GM23338 (cell line): ENCODE results near the gene ZNF532. TPM values are rescaled to one million over a fixed set of nuclear protein-coding genes. Genes with fewer than 3 reads are reported as not detected.
A peak's percentile ranks its signal among the peaks of the same experiment; 100 is the strongest.

Source experiments
- ATAC-seq: fragments of 200-7000 bp; cut with Tn5 transposase; 3 replicates; pipeline ENCODE4 v1.9.1; 2020
- DNase-seq: peaks from one replicate; pipeline ENCODE4 v3.0.0-alpha.2; 2015; ENCODE audit warnings: low spot score
- H2AFZ ChIP-seq: fragments of 200-600 bp; sonication (generic); 2 replicates; pipeline ENCODE4 v1.8.0; 2016; ENCODE audit warnings: antibody characterized with exemption, mild to moderate bottlenecking, moderate library complexity
- H3F3A ChIP-seq: fragments of 200-600 bp; sonication (generic); replicated peaks from 2 replicates; pipeline ENCODE4 v1.8.0; 2017; ENCODE audit warnings: antibody characterized with exemption, mixed run types, low read depth
- H3K27ac ChIP-seq: fragments of 200-600 bp; sonication (generic); 2 replicates; pipeline ENCODE4 v1.6.1; 2016; ENCODE audit warnings: low read depth
- H3K27me3 ChIP-seq: fragments of 200-600 bp; sonication (generic); 2 replicates; pipeline ENCODE4 v1.8.0; 2016; ENCODE audit warnings: mild to moderate bottlenecking, mixed run types, moderate library complexity; ENCODE audit not compliant: insufficient read depth
- H3K36me3 ChIP-seq: fragments of 200-600 bp; sonication (generic); 2 replicates; pipeline ENCODE4 v1.8.0; 2016; ENCODE audit warnings: mild to moderate bottlenecking; ENCODE audit not compliant: insufficient read depth
- H3K4me1 ChIP-seq: fragments of 200-600 bp; sonication (generic); 2 replicates; pipeline ENCODE4 v1.8.0; 2016; ENCODE audit warnings: mild to moderate bottlenecking, moderate library complexity; ENCODE audit not compliant: insufficient read depth
- H3K4me2 ChIP-seq: fragments of 200-600 bp; sonication (generic); 2 replicates; pipeline ENCODE4 v1.7.1; 2017; ENCODE audit warnings: mixed run types
- H3K4me3 ChIP-seq: fragments of 200-600 bp; sonication (generic); 2 replicates; pipeline ENCODE4 v1.6.1; 2016; ENCODE audit warnings: mixed run types
- H3K79me2 ChIP-seq: fragments of 200-600 bp; sonication (generic); replicated peaks from 2 replicates; pipeline ENCODE4 v1.8.0; 2017; ENCODE audit warnings: mild to moderate bottlenecking; ENCODE audit not compliant: insufficient read depth
- H3K9me2 ChIP-seq: fragments of 200-600 bp; sonication (generic); 2 replicates; pipeline ENCODE4 v1.8.0; 2017; ENCODE audit not compliant: insufficient read depth
- H4K20me1 ChIP-seq: fragments of 200-600 bp; sonication (generic); replicated peaks from 2 replicates; pipeline ENCODE4 v1.8.0; 2017; ENCODE audit warnings: mild to moderate bottlenecking; ENCODE audit not compliant: insufficient read depth
- H3K27ac Mint-ChIP-seq: 2 replicates; pipeline ENCODE4 v1.8.0; 2020; ENCODE audit warnings: inconsistent platforms, mild to moderate bottlenecking, moderate library complexity, mixed read lengths
- H3K27me3 Mint-ChIP-seq: 3 replicates; pipeline ENCODE4 v1.8.0; 2022; ENCODE audit warnings: low read depth, mild to moderate bottlenecking, moderate library complexity, mixed read lengths, inconsistent platforms; ENCODE audit not compliant: insufficient read depth, poor library complexity
- H3K36me3 Mint-ChIP-seq: 3 replicates; pipeline ENCODE4 v1.8.0; 2021; ENCODE audit warnings: low read depth, mild to moderate bottlenecking, inconsistent platforms, moderate library complexity, mixed read lengths
- H3K4me1 Mint-ChIP-seq: 3 replicates; pipeline ENCODE4 v1.8.0; 2020; ENCODE audit warnings: mild to moderate bottlenecking, inconsistent platforms, mixed read lengths
- H3K4me3 Mint-ChIP-seq: 3 replicates; pipeline ENCODE4 v1.8.0; 2021; ENCODE audit warnings: moderate library complexity, mild to moderate bottlenecking, inconsistent platforms, mixed read lengths
- H3K9me3 Mint-ChIP-seq: 3 replicates; pipeline ENCODE4 v1.8.0; 2020; ENCODE audit warnings: moderate library complexity, mild to moderate bottlenecking, inconsistent platforms, mixed read lengths
- CREB1 ChIP-seq: fragments of 250-450 bp; sonication (Bioruptor Pico); IDR thresholded peaks from 2 replicates; pipeline ENCODE4 v1.5.0; 2020; ENCODE audit warnings: low read depth, mild to moderate bottlenecking, moderate library complexity
- ETS1 ChIP-seq: IDR thresholded peaks from 2 replicates; pipeline ENCODE4 v1.6.1; 2016; ENCODE audit warnings: antibody characterized with exemption
- EZH2 ChIP-seq: fragments of 200-600 bp; sonication (generic); IDR thresholded peaks from one replicate; pipeline ENCODE4 v1.8.0; 2017; ENCODE audit warnings: antibody characterized with exemption, mild to moderate bottlenecking, low read depth; ENCODE audit not compliant: unreplicated experiment
- EZH2phosphoT487 ChIP-seq: fragments of 200-600 bp; sonication (generic); IDR thresholded peaks from one replicate; pipeline ENCODE4 v1.8.1; 2018; ENCODE audit warnings: antibody characterized with exemption; ENCODE audit not compliant: unreplicated experiment
- JUNB ChIP-seq: IDR thresholded peaks from one replicate; pipeline ENCODE4 v1.6.1; 2016; ENCODE audit warnings: antibody characterized with exemption; ENCODE audit not compliant: unreplicated experiment
- NANOG ChIP-seq: IDR thresholded peaks from 2 replicates; pipeline ENCODE4 v1.6.1; 2016; ENCODE audit warnings: antibody characterized with exemption, borderline replicate concordance
- POLR2AphosphoS5 ChIP-seq: IDR thresholded peaks from 2 replicates; pipeline ENCODE4 v1.6.1; 2016; ENCODE audit warnings: antibody characterized with exemption, low read depth
- REST ChIP-seq: IDR thresholded peaks from one replicate; pipeline ENCODE4 v1.6.1; 2018; ENCODE audit warnings: antibody characterized with exemption; ENCODE audit not compliant: unreplicated experiment
- STAT1 ChIP-seq: IDR thresholded peaks from one replicate; pipeline ENCODE4 v1.6.1; 2016; ENCODE audit warnings: antibody characterized with exemption; ENCODE audit not compliant: unreplicated experiment
- ZNF114 ChIP-seq: fragments of 250-450 bp; sonication (Bioruptor Pico); IDR thresholded peaks from 2 replicates; pipeline ENCODE4 v1.5.0; 2020; ENCODE audit warnings: mild to moderate bottlenecking, moderate library complexity
- ZNF331 ChIP-seq: fragments of 250-450 bp; sonication (Bioruptor Pico); IDR thresholded peaks from 2 replicates; pipeline ENCODE4 v1.5.0; 2020; ENCODE audit warnings: low read depth, mild to moderate bottlenecking, moderate library complexity
- ZNF462 ChIP-seq: fragments of 250-450 bp; sonication (Bioruptor Pico); IDR thresholded peaks from 2 replicates; pipeline ENCODE4 v1.5.0; 2020; ENCODE audit warnings: mild to moderate bottlenecking, moderate library complexity
- polyA plus RNA-seq: library from polyadenylated mRNA; unstranded; fragments of >200 nt; fragmentation: Nextera tagmentation; extraction: Ambion mirVana; gene quantifications from 2 replicates; pipeline ENCODE4 v1.2.1, GENCODE V29; 2016
- total RNA-seq: library from RNA; depleted of rRNA; stranded (reverse); fragments of >200 nt; shearing (Covaris generic); gene quantifications from 2 replicates; pipeline ENCODE4 v1.2.3, GENCODE V29; 2014
- TF ChIP-seq, protein P1 (sequence below), 2 experiments: fragments of 200-600 bp in 1 of 2; sonication (generic) in 1 of 2; conservative IDR thresholded peaks; 2 replicates each; pipeline versions ENCODE4 v1.5.1 to v1.6.1; 2016 to 2017; ENCODE audit warnings: antibody characterized with exemption in 2 of 2, low read depth in 2 of 2, mild to moderate bottlenecking in 2 of 2, moderate library complexity in 1 of 2

The ZNF532 gene
- total and polyA plus RNA-seq, 2 experiments from 2014 or later, result 51.5 to 225 TPM

- peaks cover 99% of the 10 kb centered on the region for H3K36me3 Mint-ChIP-seq
- ATAC-seq (no peak), DNase-seq (no peak)
- Histone ChIP-seq H4K20me1 (peaks cover 80% of the 10 kb centered on the region), H3K27ac (peak overlapping the region; percentile 74), H3K4me3 (no peak overlapping the region), H3K36me3 (peaks cover 45% of the 10 kb centered on the region), H3K79me2 (peaks cover 100% of the 10 kb centered on the region), H3K4me2 (no peak overlapping the region), H3K27me3 (no peaks in the 10 kb centered on the region), H3K9me2 (no peaks in the 10 kb centered on the region), H3K4me1 (peaks cover 17% of the 10 kb centered on the region; the same call in 1 of the 2 replicates), H2AFZ (no peak overlapping the region), H3F3A (peaks cover 39% of the 10 kb centered on the region)
- peaks cover 55% of the 10 kb centered on the region for H3K4me1 Mint-ChIP-seq
- peaks cover 12% of the 10 kb centered on the region for H3K27me3 Mint-ChIP-seq
- H3K4me3 Mint-ChIP-seq, result no peak overlapping the region
- peak overlapping the region; percentile 20; the same call in 1 of the 2 replicates for H3K27ac Mint-ChIP-seq
- no peak for TF ChIP-seq NANOG
- TF ChIP-seq ZNF114, result no peak
- TF ChIP-seq STAT1, result no peak
- no peak for TF ChIP-seq ZNF331 (CRISPR knock-in tag)
- TF ChIP-seq EZH2, result no peak
- no peak for TF ChIP-seq EZH2phosphoT487
- TF ChIP-seq CREB1 (CRISPR knock-in tag), result no peak
- no peak for TF ChIP-seq REST
- TF ChIP-seq, protein P1, sequence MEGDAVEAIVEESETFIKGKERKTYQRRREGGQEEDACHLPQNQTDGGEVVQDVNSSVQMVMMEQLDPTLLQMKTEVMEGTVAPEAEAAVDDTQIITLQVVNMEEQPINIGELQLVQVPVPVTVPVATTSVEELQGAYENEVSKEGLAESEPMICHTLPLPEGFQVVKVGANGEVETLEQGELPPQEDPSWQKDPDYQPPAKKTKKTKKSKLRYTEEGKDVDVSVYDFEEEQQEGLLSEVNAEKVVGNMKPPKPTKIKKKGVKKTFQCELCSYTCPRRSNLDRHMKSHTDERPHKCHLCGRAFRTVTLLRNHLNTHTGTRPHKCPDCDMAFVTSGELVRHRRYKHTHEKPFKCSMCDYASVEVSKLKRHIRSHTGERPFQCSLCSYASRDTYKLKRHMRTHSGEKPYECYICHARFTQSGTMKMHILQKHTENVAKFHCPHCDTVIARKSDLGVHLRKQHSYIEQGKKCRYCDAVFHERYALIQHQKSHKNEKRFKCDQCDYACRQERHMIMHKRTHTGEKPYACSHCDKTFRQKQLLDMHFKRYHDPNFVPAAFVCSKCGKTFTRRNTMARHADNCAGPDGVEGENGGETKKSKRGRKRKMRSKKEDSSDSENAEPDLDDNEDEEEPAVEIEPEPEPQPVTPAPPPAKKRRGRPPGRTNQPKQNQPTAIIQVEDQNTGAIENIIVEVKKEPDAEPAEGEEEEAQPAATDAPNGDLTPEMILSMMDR (conservative IDR thresholded peaks at IDR 0.05; ENCODE audit: low read depth in 2 of 2), result no peak
- TF ChIP-seq ZNF462 (CRISPR knock-in tag), result no peak
- no peak for TF ChIP-seq POLR2AphosphoS5
- no peak for TF ChIP-seq ETS1
- no peak for TF ChIP-seq JUNB
- H3K9me3 Mint-ChIP-seq, result no peaks in the 10 kb centered on the region; the same call in 2 of the 3 replicates
Measured at GRCh38 chr18:58878640-58879039, 14.0 kb downstream of the ZNF532 start.
